ENCODE results near the gene TPH2.
A peak's percentile ranks its signal among the peaks of the same experiment; 100 is the strongest.

TPH2 gene

DNA sequence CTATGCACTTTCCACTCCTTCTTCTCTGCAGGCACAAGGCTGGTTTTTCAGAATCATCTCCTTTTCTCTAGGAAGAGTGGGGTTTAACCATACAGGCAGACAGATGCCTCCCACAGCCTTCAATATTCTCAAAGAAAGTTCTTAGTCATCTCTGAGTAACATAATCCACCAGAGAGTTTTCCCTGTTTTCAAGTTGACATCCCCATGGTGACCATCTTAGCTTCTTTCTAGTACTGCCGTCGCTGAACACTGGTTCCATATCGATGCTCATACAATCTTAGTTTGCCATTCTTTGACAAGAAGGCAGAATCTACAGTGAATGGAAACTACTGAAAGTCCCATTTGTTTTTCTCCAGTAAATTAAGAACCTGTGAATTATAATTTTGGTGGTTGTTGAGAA lies 28.6 kb downstream of the TPH2 start:
- no peak for DNase-seq

DNA sequence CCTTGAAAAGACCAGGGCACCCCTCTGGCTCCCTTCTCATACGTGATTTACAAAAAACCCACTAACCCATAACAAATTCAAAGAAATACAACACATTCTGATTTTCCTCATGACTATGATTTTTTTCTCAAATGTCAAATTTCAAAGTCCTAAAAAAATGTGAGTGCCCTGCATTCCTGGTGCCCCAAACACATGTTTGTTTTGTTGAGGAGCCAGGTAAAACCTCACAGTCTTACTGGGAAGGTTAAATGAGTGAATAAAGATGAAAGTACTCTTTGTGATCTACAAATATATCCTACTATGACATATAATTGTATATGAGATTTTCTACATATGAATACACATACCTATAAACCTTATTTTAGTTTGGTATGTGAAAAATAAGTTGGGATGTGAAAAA lies 30.7 kb downstream of the TPH2 start:
- DNase-seq: no peak

DNA sequence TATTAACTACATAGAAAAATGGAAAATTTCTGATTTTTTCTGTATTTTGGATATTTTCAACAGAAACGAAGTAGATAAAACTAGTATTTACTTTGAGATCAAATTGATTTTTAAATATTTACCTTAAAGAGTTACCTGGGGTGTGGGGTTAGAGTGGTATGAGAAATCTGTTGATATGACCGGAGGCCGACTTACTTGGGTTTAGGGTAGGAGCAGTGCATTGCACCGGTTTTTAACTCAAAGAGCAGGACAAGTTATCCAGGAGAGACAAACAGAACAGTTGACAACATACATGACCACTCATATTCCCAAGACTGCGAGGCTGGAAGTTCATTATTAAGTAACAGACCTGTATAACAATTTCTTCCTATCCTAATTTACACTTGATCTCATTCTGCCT lies 31.4 kb downstream of the TPH2 start:
- no peak for DNase-seq

DNA sequence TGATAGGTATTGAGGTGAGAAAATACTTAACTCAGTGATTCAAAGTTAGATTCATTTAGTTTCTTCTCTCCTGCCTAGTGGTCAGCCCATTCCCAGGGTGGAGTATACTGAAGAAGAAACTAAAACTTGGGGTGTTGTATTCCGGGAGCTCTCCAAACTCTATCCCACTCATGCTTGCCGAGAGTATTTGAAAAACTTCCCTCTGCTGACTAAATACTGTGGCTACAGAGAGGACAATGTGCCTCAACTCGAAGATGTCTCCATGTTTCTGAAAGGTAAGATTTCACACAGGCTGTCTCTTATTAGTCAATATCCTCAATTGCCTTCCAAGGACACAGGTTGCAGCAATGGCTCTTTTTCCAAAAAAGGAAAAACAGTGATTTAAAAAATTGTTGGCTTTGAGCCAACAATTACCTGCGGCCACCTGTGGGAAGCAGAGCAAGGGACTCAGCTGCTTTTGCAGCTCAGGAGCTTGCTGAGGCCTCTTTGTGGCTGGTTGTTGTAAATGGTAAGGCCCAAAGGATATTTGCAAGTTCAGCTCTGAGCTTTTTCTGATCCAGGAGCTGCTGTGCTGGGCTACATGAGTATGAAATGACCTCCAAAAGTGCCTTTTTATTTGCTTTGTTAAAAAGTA lies 33.9 kb downstream of the TPH2 start:
- no peak for DNase-seq

DNA sequence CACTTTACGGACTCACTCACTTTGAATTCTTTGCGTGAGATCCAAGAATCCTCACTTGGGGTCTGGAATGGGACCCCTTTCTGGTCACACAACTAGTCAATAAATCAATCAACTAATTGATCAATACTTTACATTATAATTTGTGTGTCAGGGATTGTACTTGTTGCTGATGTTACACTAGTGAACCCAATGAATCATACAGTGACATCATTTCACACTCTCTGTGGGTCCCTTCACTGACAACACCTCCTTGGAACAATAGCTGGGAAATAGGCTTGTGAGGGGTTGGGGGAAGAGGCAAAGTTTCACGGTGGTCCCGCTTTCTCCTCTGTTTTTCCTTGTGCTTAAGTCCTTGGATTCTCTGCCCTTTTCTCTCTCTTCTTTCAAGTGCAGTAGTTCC lies 35.0 kb downstream of the TPH2 start:
- peak; percentile 10 for DNase-seq

DNA sequence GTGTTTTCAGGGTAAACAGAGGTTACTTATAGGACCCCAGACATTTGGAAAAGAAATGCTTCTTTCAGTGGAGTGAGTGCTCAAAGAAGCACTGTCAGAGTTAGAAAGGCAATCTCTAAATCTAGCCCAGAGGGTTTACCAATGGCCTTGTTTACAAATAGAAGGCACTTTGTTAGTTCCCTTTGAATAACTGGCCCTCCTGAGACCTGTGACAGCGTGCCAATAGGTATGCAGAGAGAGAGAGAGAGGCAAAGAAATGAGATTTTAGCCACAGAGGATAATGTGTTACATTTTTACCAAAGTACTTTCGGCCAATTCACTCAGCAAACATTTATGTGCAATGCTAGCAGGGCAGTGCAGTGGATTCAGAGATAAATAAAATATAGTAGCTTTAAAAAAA lies 41.9 kb downstream of the TPH2 start:
- no peak for DNase-seq

DNA sequence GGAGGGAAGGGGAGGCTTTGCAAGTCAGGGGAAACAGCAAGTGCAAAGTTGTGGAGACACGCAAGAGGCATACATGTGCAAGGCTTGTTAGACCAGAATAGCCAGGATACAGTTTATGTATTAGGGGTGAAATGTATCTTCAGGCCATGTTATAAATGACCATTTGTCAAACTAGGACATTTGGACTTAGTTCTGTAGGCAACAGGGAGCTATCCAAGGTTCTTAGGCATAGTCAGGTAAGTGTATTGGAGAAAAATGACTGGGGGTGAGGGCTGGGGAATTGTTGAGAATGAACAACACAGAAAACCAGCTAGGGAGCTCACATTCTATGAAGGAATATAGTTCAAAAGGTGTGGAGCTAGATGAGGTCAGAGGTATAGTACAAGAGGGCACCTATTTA lies 42.5 kb downstream of the TPH2 start:
- DNase-seq: no peak

DNA sequence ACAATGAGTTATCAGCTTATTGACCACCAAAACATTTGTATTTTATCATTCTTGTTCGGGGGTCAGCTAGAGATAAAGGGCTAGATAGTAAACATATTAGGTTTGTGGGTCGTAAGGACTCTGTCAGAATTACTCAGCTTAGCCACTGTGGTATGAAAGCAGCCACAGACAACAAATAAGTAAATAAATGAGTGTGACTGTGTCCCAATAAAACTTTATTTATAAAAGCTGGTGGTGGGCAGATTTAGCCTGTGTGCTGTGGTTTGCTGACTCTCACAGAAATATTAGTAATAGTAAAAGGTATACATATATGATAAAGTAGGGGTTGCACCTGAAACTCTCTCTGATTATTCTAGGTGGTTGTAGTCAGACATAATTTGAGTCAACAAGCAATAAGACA lies 56.1 kb downstream of the TPH2 start:
- no peak for DNase-seq

DNA sequence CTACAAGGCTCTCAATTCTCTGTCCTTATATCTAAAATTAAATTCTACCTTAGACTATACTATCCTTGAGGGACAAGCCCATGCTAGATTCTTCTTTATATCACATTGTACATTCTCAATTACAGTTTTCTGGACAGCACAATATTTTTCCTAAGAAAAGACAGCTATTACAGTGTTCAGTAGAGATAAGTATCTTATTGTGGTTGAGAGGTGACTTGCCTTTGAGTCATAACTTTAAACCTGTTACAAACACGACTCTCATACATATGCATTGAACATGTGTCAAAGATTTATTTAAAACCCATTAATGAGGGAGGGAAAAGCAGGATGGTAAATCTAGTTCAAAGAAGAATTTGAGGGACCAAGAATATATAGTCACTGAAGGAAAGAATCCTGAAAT lies 61.1 kb downstream of the TPH2 start:
- DNase-seq: peak; percentile 9

DNA sequence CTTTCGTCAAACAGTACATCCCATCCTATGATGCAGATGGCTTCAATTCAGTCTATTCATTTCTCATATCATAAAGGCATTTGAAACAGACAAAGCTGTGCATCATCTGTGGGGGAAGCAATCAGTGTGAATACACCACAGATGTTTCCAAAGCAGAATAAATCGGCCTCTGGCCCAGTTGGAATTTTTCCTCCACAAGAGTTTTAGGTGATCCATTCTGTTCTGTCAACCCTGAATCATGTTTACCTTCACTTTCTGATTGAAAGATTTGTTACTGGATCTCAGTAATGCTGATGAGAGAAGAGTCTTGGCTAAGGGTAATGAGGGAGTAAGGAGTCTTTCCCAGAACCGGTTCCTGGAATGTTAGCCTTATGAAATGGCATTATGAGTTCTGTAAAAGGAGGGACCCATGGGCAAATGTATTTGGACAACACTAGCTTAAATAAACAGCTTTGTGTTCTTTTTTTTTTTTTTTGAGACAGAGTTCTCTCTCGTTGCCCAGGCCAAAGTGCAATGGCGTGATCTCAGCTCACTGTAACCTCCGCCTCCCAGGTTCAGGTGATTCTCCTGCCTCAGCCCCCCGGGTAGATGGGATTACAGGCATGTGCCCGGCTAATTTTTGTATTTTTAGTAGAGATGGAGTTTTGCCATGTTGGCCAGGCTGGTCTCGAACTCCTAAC lies 62.5 kb downstream of the TPH2 start:
- no peak for DNase-seq

DNA sequence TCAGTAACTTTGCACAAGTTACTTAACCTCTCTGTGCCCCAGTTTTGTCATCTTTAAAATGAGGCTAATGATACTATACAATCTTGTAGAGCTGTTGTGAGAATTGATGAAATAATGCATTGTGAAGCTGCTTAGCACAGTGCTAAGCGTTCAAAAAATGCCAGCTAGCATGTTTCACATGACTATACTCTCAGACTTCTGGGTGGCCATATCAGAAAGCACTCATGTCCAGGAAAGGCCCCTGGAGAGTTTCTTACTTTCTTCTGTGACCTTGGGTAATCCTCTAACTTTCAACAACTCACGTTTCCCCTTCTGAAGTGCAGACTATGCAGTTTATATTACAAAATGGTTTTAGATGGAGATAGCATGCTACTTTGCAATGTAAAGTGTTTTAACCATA lies 68.1 kb downstream of the TPH2 start:
- no peak for DNase-seq

DNA sequence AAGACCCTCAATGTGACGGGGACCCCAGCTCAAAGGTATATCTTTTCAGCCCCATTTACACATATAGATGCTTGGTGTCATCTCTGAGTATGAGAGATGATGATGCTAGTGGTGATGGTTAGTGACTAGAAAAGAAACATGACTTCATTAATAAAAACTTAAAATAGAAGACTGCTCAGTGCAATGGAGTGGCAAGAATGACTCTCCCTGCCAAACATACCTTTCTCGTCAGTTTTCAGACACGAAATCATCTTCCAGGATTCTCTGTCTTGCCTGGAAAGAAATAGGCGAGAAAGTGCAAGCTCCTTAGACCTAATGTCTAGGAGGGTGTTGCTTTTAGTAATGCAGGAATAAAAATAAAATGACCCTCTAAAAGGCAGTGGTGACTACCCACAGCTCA lies 71.7 kb downstream of the TPH2 start:
- DNase-seq: peak; percentile 28

DNA sequence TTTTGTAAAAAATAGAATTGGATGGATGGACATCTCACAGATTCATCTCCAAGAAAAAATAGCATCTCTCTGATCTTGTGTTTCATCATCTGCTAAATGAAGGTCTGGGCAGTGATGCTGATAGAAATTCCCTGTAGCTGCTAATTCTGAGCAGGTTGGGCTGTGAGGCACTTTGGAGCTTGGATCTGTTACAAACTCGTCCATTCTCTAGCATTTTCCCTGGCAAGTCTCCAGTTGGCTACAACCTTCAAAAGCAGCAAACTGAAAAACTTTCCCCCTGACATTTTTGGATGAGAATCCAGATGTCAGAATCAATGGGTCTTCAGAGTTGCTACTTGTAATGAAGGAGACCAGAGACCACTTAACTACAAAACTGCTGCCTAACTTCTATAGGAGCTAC lies 72.7 kb downstream of the TPH2 start:
- DNase-seq: no peak

DNA sequence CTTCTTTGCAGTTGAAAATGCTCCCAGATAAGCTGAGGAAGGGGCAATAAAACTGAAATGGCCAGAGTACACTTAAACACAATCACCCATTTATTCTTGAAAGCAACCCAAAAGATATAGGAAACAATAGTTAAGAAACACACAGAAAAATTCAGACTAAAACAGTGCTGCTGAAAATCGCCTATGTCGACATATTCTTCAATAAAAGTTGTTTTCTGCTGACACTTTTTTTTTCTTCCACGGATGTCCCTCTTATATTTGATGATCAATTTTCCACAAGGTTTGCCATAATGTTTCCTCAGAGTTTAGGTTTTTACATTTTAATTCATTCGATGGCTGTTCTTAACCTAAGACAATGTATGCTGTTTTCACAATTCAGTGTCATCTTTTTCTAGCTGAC lies 74.2 kb downstream of the TPH2 start:
- no peak for DNase-seq

DNA sequence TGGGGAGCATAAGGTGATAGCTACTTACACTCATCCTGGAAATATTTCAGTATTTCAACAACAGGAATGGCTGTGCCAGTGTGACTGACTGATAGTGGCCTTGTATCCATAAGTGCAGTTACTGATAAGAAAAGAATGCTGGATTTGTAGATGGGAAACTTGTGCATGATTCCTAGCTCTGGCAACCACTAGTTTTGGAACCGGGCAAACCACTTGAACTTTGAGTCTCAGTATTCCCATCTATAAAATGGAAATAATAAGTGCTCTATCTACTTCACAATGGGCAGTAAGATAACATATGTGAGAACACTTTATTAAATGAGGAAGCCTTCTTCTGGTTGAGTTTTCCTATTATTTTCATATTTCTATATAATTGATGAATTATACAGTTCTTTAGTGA lies 77.2 kb downstream of the TPH2 start:
- DNase-seq: no peak

DNA sequence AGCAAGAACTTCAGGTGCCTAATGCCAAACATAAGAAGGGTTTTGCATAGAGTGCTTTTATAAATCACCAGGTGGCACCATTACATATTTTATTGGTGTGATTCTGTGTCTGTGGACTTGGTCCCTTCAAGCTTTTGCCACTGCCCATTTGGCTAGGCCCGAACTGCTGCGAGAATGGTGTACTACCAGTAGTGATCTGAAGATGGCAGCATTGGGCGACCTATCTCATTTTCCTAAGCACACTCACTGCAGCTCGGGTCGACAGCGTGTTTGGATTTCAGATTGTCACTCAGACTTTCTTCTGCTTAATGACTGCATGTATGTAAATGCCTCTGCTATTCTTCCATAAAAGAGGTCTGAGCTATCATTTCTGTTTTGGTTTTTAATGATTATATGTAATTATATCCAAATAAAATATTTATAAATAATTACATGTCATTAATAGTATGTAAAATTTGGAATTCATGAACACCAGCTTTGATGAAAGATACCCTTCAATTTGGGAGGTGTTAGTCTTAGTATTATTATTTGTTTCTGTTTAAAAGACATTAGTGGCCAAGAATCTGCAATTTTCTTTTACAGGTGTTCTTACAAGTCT lies 78.5 kb downstream of the TPH2 start:
- DNase-seq: peak; percentile 73

DNA sequence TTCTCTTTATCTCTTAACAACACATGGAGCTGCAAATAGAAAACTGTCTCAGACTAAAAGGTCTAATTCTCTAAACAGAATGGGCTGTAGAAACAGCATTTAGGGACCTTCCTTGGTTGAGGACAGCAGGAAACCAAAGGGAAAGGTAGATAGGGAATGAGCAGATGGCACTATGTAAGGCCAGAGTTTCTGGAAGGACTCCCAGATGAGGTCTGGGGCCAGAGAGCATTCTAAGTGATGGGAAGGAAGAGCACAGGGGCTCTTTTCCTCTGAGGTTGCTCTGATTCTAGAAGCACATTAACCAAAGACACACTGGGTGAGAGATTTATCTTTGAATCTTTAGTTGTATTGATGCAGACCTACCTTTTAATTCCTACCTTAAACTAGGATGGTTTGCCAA lies 79.4 kb downstream of the TPH2 start:
- no peak for DNase-seq

DNA sequence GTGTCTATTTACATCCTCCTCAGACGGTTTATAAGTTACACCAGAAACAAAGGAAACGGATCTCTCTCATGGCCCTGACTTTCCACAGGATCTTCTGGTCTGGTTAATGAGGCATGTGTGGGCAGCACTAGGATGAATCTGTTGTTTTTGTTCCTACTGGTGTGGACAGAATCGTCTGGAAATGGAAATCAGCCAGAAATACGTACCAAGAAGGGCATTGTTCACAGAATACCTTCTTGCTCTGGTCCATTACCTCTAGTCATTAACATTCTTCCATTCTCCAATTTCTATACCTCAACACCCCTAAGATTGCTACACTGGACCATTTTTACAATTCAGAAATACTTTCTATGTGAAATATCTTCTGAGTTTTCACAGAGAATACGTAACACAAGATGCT lies 86.0 kb downstream of the TPH2 start:
- no peak for DNase-seq

DNA sequence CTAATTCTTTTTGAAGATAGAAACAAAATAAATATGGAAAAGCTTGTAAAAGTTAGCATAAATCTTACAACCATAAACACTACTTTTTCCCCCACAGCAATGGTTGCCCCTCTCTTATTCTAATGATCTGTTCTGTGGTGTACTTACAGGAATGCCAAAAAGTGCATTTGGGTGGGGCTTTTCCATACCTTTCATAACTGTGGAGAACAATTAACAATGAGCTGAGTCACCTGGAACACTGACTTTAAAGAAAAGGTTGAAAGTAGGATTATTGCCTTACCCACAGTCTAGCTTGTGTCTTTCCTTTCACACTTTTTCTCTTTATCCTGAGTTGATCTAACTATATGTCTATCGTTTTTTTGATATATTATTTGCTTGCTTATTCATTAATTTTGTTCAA lies 86.9 kb downstream of the TPH2 start:
- DNase-seq: no peak

DNA sequence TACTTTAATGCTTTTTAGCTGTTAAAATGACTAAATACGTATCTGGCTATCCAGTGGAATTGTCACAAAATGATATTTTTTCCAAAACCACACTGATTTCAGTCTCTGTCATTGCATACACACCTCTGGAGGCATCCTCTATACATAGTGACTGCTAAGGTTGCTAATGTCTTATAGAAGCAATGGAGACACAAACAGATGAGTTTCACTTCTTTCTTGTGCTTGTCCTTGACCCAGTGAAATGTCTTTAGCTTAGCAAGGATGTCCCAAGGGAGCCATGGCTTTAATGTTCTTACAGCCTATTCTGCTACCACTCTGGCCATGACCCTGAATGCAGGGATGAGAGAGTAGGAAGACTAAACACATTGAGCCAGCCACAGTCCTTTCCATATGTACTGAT lies 90.3 kb downstream of the TPH2 start:
- no peak for DNase-seq

DNA sequence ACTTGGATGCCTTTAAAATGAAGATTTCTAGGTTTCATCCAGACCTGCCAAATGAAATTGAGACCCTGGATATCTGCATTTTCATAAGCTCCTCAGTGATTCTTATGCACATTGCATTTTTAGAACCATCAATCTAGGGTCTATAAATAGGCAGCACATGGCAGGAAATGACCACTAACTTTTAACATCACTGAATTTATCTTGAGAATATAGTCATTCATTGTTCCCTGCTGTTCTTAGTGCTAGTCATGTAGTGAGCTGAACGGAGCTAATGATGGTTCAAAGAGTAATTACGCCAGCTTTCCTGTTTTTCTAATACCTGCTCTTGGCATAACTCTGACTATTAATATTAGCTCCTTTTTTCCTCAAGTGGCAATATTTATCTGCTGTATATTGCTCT lies 91.6 kb downstream of the TPH2 start:
- no peak for DNase-seq

DNA sequence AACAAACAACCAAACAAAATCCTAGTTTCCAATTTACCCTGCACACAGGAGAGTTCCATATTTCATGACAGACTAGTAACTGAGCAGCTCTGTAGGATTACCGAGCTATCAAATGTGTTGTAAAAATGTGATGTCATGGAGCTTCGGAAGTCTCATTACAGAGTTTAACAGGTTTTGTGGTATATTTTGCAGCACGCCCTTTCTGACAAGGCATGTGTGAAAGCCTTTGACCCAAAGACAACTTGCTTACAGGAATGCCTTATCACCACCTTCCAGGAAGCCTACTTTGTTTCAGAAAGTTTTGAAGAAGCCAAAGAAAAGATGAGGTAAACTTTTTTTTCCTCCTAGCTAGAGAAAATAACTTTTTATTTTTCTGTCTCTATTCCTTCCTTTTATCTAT lies 92.4 kb downstream of the TPH2 start:
- DNase-seq: no peak

DNA sequence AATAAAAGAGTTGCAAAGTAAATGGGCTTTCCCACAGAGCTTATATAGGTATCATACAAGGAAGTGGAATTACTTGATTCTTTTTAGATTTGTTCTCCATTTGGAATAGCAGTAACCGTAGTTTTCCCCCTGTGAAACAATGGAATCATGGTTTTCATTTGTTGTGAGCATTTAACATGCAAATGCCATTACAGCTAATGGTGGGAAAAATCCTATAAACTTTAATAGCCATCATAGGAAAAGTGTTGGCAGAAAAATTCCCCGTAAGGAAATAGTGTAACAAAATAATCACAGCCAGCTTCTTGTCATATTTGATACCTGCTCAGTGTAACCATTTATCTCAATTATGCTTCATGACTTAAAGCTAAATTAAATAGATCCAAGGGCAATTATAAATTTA lies 95.3 kb downstream of the TPH2 start:
- DNase-seq: no peak

DNA sequence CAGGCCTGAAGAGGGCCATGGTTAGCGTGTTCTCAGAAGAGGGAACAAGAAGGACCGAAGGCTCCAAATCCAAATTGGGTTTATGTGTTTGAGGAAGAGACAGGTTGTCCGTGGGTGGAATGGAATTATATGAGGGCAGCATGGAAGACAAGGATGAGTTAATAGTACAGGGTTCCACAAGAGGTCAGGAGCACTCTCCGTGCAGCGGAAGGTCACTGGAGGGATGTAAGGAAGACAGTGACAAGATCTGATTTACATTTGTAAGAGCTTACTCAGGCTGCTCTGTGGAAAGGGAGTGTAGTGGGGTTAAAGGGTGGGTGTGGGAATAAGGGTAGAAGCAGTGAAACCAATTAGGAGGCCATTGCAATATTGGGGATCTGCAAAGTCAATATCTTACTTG lies 97.0 kb downstream of the TPH2 start:
- no peak for DNase-seq

DNA sequence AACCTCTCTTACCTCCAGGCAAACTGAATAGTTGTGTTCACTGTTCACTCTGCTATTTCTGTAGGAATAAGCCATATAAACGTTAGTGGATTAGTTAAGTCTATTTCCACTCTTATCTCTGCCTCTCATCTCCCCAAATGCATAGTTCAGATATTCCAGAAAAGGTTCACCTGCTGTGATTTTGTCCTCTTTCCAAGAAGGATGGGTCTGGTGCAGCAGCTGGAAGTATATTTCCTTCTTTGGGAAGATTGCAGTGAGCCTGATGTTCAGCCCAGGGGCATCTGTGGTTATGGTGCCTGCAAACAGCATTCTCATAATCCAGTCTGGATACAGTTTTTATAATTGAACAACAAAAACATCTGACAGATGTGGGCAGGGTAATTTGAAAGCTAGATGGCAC lies 97.7 kb downstream of the TPH2 start:
- DNase-seq: no peak

All from EL (cell line).